ENCODE results near the gene KCNQ5. TPM values are rescaled to one million over a fixed set of nuclear protein-coding genes. Genes with fewer than 3 reads are reported as not detected.

Gene KCNQ5
- total RNA-seq, 3 donors from 2014 or later (not counting 1 experiment from before 2014, with no cell fraction given): 8.2 to 9.7 (median 8.7) TPM

DNA sequence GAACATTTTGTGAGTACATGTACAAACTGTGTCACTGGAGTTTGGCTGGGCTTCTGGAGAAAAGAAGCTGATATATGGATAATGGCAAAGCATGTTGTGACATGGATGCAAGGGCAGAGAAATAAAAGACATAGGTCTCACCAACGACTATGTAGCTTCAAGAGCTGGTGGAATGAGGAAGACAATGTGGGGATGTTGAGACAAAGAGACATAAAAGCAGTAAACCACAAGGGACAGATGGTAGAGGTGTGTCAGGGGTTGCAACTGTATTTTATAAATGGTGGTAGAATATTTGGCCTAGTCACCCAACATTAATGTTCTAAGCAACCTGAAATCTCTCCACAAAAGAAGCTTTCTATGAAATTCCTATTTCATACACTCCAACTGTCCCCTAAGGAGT lies 199.0 kb downstream of the KCNQ5 start:
- no peak overlapping the region for H3K27ac Mint-ChIP-seq
- no peaks in the 10 kb centered on the region for H3K27me3 Mint-ChIP-seq (ENCODE audit: low read depth in 2 of 2)
- TF ChIP-seq, protein P1, sequence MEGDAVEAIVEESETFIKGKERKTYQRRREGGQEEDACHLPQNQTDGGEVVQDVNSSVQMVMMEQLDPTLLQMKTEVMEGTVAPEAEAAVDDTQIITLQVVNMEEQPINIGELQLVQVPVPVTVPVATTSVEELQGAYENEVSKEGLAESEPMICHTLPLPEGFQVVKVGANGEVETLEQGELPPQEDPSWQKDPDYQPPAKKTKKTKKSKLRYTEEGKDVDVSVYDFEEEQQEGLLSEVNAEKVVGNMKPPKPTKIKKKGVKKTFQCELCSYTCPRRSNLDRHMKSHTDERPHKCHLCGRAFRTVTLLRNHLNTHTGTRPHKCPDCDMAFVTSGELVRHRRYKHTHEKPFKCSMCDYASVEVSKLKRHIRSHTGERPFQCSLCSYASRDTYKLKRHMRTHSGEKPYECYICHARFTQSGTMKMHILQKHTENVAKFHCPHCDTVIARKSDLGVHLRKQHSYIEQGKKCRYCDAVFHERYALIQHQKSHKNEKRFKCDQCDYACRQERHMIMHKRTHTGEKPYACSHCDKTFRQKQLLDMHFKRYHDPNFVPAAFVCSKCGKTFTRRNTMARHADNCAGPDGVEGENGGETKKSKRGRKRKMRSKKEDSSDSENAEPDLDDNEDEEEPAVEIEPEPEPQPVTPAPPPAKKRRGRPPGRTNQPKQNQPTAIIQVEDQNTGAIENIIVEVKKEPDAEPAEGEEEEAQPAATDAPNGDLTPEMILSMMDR (IDR thresholded peaks at IDR 0.05): no peak
- Histone ChIP-seq H3K4me3 (ENCODE audit: low read length) (no peak overlapping the region), H3K27me3 (ENCODE audit: control insufficient read depth, insufficient read depth, low read length) (no peaks in the 10 kb centered on the region), H3K36me3 (ENCODE audit: control insufficient read depth, insufficient read depth, low read length) (no peaks in the 10 kb centered on the region), H3K9me3 (ENCODE audit: control insufficient read depth, insufficient read depth, low read length) (no peaks in the 10 kb centered on the region), H3K4me1 (ENCODE audit: control insufficient read depth, insufficient read depth, low read length) (peaks cover 3% of the 10 kb centered on the region), H3K27ac (ENCODE audit: low read length) (no peak overlapping the region)
- H3K9me3 Mint-ChIP-seq: peaks cover 0 to 2% of the 10 kb centered on the region in 2 donors
- intact Hi-C loops (cut with micrococcal nuclease): no loop called here
- WGBS (ENCODE audit: insufficient coverage): 0% methylated on average over 1 of the region's 1 CpG
- H3K4me1 Mint-ChIP-seq: peaks cover 0 to 1% of the 10 kb centered on the region in 2 donors
- ATAC-seq (no peak), DNase-seq (no peak)
- no peaks in the 10 kb centered on the region for H3K36me3 Mint-ChIP-seq
- H3K4me3 Mint-ChIP-seq: no peak overlapping the region

DNA sequence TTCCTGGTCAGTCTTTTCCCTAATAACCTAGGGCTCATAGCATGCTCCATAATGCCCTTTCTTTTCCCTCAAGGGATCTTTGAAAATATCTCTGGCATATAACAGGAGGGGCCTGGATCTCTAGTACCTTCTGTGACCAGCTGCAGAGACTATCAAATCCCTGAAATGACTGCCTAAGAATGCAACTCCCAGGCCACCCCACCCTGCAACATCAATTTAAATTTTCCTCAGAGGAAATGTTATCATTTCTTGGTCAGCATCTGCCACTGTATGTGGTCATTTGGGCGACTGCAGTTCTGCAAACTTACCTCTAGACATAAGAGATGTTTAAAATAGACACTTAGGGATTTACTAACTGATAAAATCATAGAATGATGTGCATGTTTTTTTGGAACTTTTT lies 200.2 kb downstream of the KCNQ5 start:
- H3K4me1 ChIP-seq (ENCODE audit: control insufficient read depth, insufficient read depth, low read length): peaks cover 3% of the 10 kb centered on the region
- no peaks in the 10 kb centered on the region for H3K36me3 ChIP-seq (ENCODE audit: control insufficient read depth, insufficient read depth, low read length)
- ATAC-seq: no peak
- no peak overlapping the region for H3K27ac Mint-ChIP-seq
- no peaks in the 10 kb centered on the region for H3K9me3 ChIP-seq (ENCODE audit: control insufficient read depth, insufficient read depth, low read length)
- TF ChIP-seq, protein P1 (IDR thresholded peaks at IDR 0.05): no peak
- H3K4me3 ChIP-seq (ENCODE audit: low read length): no peak overlapping the region
- no peak overlapping the region for H3K27ac ChIP-seq (ENCODE audit: low read length)
- no peaks in the 10 kb centered on the region for H3K4me1 Mint-ChIP-seq
- no peaks in the 10 kb centered on the region for H3K27me3 Mint-ChIP-seq (ENCODE audit: low read depth in 2 of 2)
- no CpG with 5 or more reads among the region's 1 CpG for WGBS (ENCODE audit: insufficient coverage)
- intact Hi-C loops (cut with micrococcal nuclease): no loop called here
- no peaks in the 10 kb centered on the region for H3K27me3 ChIP-seq (ENCODE audit: control insufficient read depth, insufficient read depth, low read length)
- no peaks in the 10 kb centered on the region for H3K36me3 Mint-ChIP-seq
- no peaks in the 10 kb centered on the region for H3K9me3 Mint-ChIP-seq
- H3K4me3 Mint-ChIP-seq: no peak overlapping the region
- DNase-seq: no peak

DNA sequence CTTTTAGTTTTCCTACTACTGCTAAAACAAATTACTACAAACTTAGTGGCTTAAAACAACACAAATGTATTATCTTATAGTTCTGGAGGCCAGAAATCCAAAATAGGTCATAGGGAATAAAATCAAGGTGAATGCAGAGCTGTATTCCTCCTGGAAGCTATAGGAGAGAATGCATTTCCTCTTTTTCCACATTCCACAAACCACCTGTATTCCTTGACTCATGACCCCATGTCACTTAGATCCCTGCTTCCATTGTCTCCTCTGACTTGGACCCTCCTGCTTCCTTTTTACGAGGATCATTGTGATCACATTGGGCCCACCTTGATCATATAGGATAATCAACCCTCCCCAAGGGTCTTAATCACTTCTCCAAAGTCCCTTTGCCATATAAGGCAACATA lies 200.8 kb downstream of the KCNQ5 start:
- no peak for DNase-seq
- intact Hi-C loops (cut with micrococcal nuclease): no loop called here
- Mint-ChIP-seq H3K4me3 (no peak overlapping the region), H3K36me3 (no peaks in the 10 kb centered on the region), H3K27ac (no peak overlapping the region), H3K4me1 (peaks cover 4% of the 10 kb centered on the region in 2 donors), H3K9me3 (no peaks in the 10 kb centered on the region), H3K27me3 (ENCODE audit: low read depth in 2 of 2) (no peaks in the 10 kb centered on the region)
- H3K27ac ChIP-seq (ENCODE audit: low read length): no peak overlapping the region
- no peaks in the 10 kb centered on the region for H3K9me3 ChIP-seq (ENCODE audit: control insufficient read depth, insufficient read depth, low read length)
- no peaks in the 10 kb centered on the region for H3K36me3 ChIP-seq (ENCODE audit: control insufficient read depth, insufficient read depth, low read length)
- no peaks in the 10 kb centered on the region for H3K27me3 ChIP-seq (ENCODE audit: control insufficient read depth, insufficient read depth, low read length)
- TF ChIP-seq, protein P1 (IDR thresholded peaks at IDR 0.05): no peak
- H3K4me1 ChIP-seq (ENCODE audit: control insufficient read depth, insufficient read depth, low read length): peaks cover 3% of the 10 kb centered on the region
- WGBS (ENCODE audit: insufficient coverage): 100% methylated on average over 1 of the region's 1 CpG
- no peak for ATAC-seq
- no peak overlapping the region for H3K4me3 ChIP-seq (ENCODE audit: low read length)

DNA sequence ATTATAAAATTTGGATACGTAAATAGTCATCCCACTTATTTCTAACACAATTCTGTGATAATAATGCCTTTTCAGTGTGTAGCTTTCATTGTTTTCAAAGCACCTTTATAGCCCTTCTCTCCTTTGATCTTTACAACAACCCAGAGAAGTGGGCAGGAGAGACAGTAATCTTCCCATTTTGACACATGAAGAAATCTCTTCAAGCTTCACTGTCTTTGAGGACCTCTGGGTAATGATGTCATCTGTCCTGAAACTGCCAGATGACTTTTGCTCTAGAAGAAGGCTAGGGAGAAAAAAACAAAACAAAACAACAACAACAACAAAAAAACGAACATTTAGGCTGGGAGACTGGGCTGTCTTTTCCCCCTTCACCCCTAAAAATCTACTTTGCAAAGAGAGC lies 203.0 kb downstream of the KCNQ5 start:
- DNase-seq (no peak), ATAC-seq (no peak)
- Mint-ChIP-seq H3K27ac (no peak overlapping the region), H3K9me3 (peaks cover 0 to 3% of the 10 kb centered on the region in 2 donors), H3K4me3 (no peak overlapping the region), H3K36me3 (no peaks in the 10 kb centered on the region), H3K4me1 (peaks cover 14 to 16% of the 10 kb centered on the region in 2 donors), H3K27me3 (ENCODE audit: low read depth in 2 of 2) (no peaks in the 10 kb centered on the region)
- Histone ChIP-seq H3K4me1 (ENCODE audit: control insufficient read depth, insufficient read depth, low read length) (no peaks in the 10 kb centered on the region), H3K36me3 (ENCODE audit: control insufficient read depth, insufficient read depth, low read length) (no peaks in the 10 kb centered on the region), H3K27ac (ENCODE audit: low read length) (no peak overlapping the region), H3K9me3 (ENCODE audit: control insufficient read depth, insufficient read depth, low read length) (no peaks in the 10 kb centered on the region), H3K4me3 (ENCODE audit: low read length) (no peak overlapping the region), H3K27me3 (ENCODE audit: control insufficient read depth, insufficient read depth, low read length) (no peaks in the 10 kb centered on the region)
- TF ChIP-seq, protein P1 (IDR thresholded peaks at IDR 0.05): no peak
- intact Hi-C loops (cut with micrococcal nuclease): no loop called here
- 71% methylated on average over 1 of the region's 2 CpGs for WGBS (ENCODE audit: insufficient coverage)
